Measurements from ENCODE around the gene PHACTR2. TPM values are rescaled to one million over a fixed set of nuclear protein-coding genes. Genes with fewer than 3 reads are reported as not detected.

Gene PHACTR2
- total and polyA plus RNA-seq, 2 of the 13 experiments (the other 11 are each of a cell fraction or from before 2014, with no cell fraction given), result 11.3 to 28.2 TPM

DNA sequence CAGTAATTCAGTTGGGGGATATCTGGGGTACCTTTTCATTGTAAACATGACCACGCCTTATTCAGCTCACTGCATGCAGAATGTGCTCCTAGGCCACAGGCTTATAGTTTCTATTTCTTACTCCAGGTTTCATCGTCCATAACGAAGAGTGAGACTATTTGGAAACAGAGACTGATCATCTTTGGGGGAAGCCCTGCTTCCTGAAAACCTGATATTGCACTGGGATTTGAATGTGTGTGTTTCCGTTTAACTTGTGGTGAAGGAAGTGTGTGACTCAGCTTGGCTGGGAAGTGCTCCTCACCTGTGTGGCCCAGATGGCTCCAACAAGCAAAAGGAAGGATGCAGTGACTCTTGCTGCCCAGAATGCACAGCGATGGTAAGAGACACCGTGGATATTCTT, 145.8 kb downstream of the PHACTR2 start (continued):
- TF ChIP-seq, protein P1, sequence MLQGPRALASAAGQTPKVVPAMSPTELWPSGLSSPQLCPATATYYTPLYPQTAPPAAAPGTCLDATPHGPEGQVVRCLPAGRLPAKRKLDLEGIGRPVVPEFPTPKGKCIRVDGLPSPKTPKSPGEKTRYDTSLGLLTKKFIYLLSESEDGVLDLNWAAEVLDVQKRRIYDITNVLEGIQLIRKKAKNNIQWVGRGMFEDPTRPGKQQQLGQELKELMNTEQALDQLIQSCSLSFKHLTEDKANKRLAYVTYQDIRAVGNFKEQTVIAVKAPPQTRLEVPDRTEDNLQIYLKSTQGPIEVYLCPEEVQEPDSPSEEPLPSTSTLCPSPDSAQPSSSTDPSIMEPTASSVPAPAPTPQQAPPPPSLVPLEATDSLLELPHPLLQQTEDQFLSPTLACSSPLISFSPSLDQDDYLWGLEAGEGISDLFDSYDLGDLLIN (CRISPR knock-in tag; IDR thresholded peaks at IDR 0.05; ENCODE audit: borderline replicate concordance), result no peak
- no peak for TF ChIP-seq ZNF552 (CRISPR knock-in tag; IDR thresholded peaks at IDR 0.05; ENCODE audit: borderline replicate concordance)
- TF ChIP-seq, protein P2, sequence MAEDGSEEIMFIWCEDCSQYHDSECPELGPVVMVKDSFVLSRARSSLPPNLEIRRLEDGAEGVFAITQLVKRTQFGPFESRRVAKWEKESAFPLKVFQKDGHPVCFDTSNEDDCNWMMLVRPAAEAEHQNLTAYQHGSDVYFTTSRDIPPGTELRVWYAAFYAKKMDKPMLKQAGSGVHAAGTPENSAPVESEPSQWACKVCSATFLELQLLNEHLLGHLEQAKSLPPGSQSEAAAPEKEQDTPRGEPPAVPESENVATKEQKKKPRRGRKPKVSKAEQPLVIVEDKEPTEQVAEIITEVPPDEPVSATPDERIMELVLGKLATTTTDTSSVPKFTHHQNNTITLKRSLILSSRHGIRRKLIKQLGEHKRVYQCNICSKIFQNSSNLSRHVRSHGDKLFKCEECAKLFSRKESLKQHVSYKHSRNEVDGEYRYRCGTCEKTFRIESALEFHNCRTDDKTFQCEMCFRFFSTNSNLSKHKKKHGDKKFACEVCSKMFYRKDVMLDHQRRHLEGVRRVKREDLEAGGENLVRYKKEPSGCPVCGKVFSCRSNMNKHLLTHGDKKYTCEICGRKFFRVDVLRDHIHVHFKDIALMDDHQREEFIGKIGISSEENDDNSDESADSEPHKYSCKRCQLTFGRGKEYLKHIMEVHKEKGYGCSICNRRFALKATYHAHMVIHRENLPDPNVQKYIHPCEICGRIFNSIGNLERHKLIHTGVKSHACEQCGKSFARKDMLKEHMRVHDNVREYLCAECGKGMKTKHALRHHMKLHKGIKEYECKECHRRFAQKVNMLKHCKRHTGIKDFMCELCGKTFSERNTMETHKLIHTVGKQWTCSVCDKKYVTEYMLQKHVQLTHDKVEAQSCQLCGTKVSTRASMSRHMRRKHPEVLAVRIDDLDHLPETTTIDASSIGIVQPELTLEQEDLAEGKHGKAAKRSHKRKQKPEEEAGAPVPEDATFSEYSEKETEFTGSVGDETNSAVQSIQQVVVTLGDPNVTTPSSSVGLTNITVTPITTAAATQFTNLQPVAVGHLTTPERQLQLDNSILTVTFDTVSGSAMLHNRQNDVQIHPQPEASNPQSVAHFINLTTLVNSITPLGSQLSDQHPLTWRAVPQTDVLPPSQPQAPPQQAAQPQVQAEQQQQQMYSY (CRISPR knock-in tag; IDR thresholded peaks at IDR 0.05), result no peak

DNA sequence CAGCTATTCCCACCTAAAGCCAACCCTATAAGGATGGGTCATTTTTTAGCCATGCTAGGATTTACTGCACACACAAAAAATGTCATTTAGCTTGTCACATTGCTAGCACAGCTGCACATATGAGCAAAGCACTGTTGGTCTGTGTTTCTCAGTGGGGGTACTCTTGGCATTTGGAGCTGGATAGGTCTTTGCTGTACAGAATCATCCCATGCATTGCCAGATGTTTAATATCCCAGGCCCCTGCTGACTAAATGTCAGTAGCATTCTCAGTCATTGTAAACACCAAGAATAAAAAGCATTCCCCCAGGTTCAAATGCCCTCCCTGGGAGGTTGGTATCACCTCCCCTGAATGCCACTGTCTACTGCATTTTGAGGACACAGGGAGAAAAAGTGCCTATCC, 150.8 kb downstream of the PHACTR2 start:
- H3K36me3 ChIP-seq (replicated peaks in 1 of 2; ENCODE audit: control insufficient read depth in 1 of 2, insufficient read depth in 2 of 2, low read length in 2 of 2), result peaks cover 9 to 15% of the 10 kb centered on the region in 2 experiments; a peak in 4 of 5 replicates
- no peak for ATAC-seq
- no peak for DNase-seq (ENCODE audit: low spot score)
- no peak overlapping the region for H3K4me2 ChIP-seq (ENCODE audit: low read depth, low read length)
- no peaks in the 10 kb centered on the region for H3K27me3 ChIP-seq (ENCODE audit: control insufficient read depth in 1 of 2, insufficient read depth in 2 of 2, low read length in 2 of 2)
- no peaks in the 10 kb centered on the region for H3K79me2 ChIP-seq (ENCODE audit: insufficient read depth, low read length)
- no peak overlapping the region for H3K4me3 ChIP-seq (replicated peaks in 1 of 3; ENCODE audit: insufficient read depth in 1 of 3, low read depth in 2 of 3, low read length in 3 of 3)
- no peak overlapping the region; the same call in 1 of the 2 replicates for H3K9ac ChIP-seq (ENCODE audit: insufficient read depth, low read depth, low read length)
- intact Hi-C loops (cut with micrococcal nuclease; ENCODE audit: unreplicated experiment) (no loop called here), in situ Hi-C loops (cut with HindIII; ENCODE audit: extremely low pct_ligation_motif_present, low pct_unique_long_range_greater_than_20kb) (no loop called here)
- BruUV-seq (replicated peaks), result no TSS peak
- no peak for FAIRE-seq
- POLR2A ChIA-PET, result interaction anchor here (0.7 kb wide), 1 partner anchor 14 kb away, joined by 3 read pairs; the partner anchor contains the start of gene LTV1
- no peaks in the 10 kb centered on the region for H3K9me3 ChIP-seq (ENCODE audit: low read length)
- H3K27ac ChIP-seq (ENCODE audit: extremely low read length, insufficient read depth, low read length), result no peak overlapping the region
- CTCF ChIA-PET (ENCODE audit: low intra/inter-chr PET ratio, low total read pairs), result no interaction called here
- no peak overlapping the region for H2AFZ ChIP-seq (ENCODE audit: low read length)
- no peaks in the 10 kb centered on the region for H3K4me1 ChIP-seq (ENCODE audit: insufficient read depth, low read length)
- no peaks in the 10 kb centered on the region for H4K20me1 ChIP-seq (ENCODE audit: insufficient read depth, low read length)
- TF ChIP-seq, protein P3, sequence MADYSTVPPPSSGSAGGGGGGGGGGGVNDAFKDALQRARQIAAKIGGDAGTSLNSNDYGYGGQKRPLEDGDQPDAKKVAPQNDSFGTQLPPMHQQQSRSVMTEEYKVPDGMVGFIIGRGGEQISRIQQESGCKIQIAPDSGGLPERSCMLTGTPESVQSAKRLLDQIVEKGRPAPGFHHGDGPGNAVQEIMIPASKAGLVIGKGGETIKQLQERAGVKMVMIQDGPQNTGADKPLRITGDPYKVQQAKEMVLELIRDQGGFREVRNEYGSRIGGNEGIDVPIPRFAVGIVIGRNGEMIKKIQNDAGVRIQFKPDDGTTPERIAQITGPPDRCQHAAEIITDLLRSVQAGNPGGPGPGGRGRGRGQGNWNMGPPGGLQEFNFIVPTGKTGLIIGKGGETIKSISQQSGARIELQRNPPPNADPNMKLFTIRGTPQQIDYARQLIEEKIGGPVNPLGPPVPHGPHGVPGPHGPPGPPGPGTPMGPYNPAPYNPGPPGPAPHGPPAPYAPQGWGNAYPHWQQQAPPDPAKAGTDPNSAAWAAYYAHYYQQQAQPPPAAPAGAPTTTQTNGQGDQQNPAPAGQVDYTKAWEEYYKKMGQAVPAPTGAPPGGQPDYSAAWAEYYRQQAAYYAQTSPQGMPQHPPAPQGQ (CRISPR knock-in tag; IDR thresholded peaks at IDR 0.05; ENCODE audit: borderline replicate concordance), result no peak
- TF ChIP-seq FOXA3 (CRISPR knock-in tag; IDR thresholded peaks at IDR 0.05), result no peak
- no peak for TF ChIP-seq ZNF605 (CRISPR knock-in tag; IDR thresholded peaks at IDR 0.05)
- TF ChIP-seq MED13 (CRISPR knock-in tag; IDR thresholded peaks at IDR 0.05), result no peak
- TF ChIP-seq ZNF609 (CRISPR knock-in tag; IDR thresholded peaks at IDR 0.05; ENCODE audit: borderline replicate concordance), result no peak
- TF ChIP-seq TAF15 (IDR thresholded peaks at IDR 0.05; ENCODE audit: low read depth, low read length, poor library complexity, severe bottlenecking), result no peak

Data from HepG2 (cell line).